Keratinocyte (primary cell): Measurements from ENCODE around the gene PRLH. TPM values are rescaled to one million over a fixed set of nuclear protein-coding genes. Genes with fewer than 3 reads are reported as not detected.
A peak's percentile ranks its signal among the peaks of the same experiment; 100 is the strongest.

Experiments used
- DNase-seq: peaks from one replicate; pipeline ENCODE4 v3.0.0-alpha.2; 2011; ENCODE audit warnings: low read depth, missing footprints, low spot score
- FAIRE-seq: peaks from 2 replicates; lab custom pipeline; 2011; peaks lifted over from hg19 to GRCh38; lab: Jason Lieb, UNC
- H2AFZ ChIP-seq: 2 replicates; pipeline ENCODE4 v1.6.0; 2012; ENCODE audit warnings: low read length, control low read depth, inconsistent platforms; ENCODE audit not compliant: control insufficient read depth
- H3K27ac ChIP-seq: 2 replicates; pipeline ENCODE4 v1.5.1; 2011; ENCODE audit warnings: low read length; ENCODE audit not compliant: control insufficient read depth, insufficient read depth
- H3K27me3 ChIP-seq: 3 replicates; pipeline ENCODE4 v1.6.0; 2011; ENCODE audit warnings: low read length; ENCODE audit not compliant: control insufficient read depth, insufficient read depth; ENCODE audit errors: extremely low read depth
- H3K36me3 ChIP-seq, 2 experiments: 2 replicates in 1 of 2; 3 replicates in 1 of 2; pipeline ENCODE4 v1.5.1; 2011; ENCODE audit warnings: low read length in 2 of 2, mild to moderate bottlenecking in 1 of 2; ENCODE audit not compliant: control insufficient read depth in 2 of 2, insufficient read depth in 2 of 2; ENCODE audit errors: extremely low read depth in 1 of 2
- H3K4me1 ChIP-seq: 3 replicates; pipeline ENCODE4 v1.5.1; 2011; ENCODE audit warnings: low read length; ENCODE audit not compliant: control insufficient read depth, insufficient read depth; ENCODE audit errors: extremely low read depth
- H3K4me2 ChIP-seq: 3 replicates; pipeline ENCODE4 v1.6.0; 2011; ENCODE audit warnings: low read depth, low read length; ENCODE audit not compliant: control insufficient read depth, insufficient read depth; ENCODE audit errors: extremely low read depth
- H3K4me3 ChIP-seq, 3 experiments: fragments of 200-600 bp in 1 of 3; sonication (generic) in 1 of 3; 2 replicates in 2 of 3; 3 replicates in 1 of 3; pipeline ENCODE4 v1.5.1; 2011 to 2016; ENCODE audit warnings: low read length in 3 of 3, mild to moderate bottlenecking in 3 of 3, control low read depth in 2 of 3, inconsistent platforms in 1 of 3, low read depth in 1 of 3, mixed read lengths in 1 of 3, mixed run types in 1 of 3, moderate library complexity in 1 of 3; ENCODE audit not compliant: control insufficient read depth in 2 of 3, insufficient read depth in 2 of 3; ENCODE audit errors: extremely low read depth in 1 of 3
- H3K79me2 ChIP-seq: 2 replicates; pipeline ENCODE4 v1.6.0; 2012; ENCODE audit warnings: low read length; ENCODE audit not compliant: control insufficient read depth, insufficient read depth
- H3K9ac ChIP-seq: 3 replicates; pipeline ENCODE4 v1.6.0; 2011; ENCODE audit warnings: low read length; ENCODE audit not compliant: control insufficient read depth, insufficient read depth; ENCODE audit errors: extremely low read depth
- H3K9me1 ChIP-seq: 3 replicates; pipeline ENCODE4 v1.6.0; 2011; ENCODE audit warnings: low read length; ENCODE audit not compliant: control insufficient read depth, insufficient read depth; ENCODE audit errors: extremely low read depth
- H3K9me3 ChIP-seq: 2 replicates; pipeline ENCODE4 v1.5.1; 2012; ENCODE audit warnings: low read depth, low read length; ENCODE audit not compliant: control insufficient read depth
- H4K20me1 ChIP-seq: 3 replicates; pipeline ENCODE4 v1.6.0; 2011; ENCODE audit warnings: low read length; ENCODE audit not compliant: control insufficient read depth, insufficient read depth; ENCODE audit errors: extremely low read depth
- CTCF ChIP-seq, 3 experiments: IDR thresholded peaks in 1 of 3; conservative IDR thresholded peaks in 1 of 3; optimal IDR thresholded peaks in 1 of 3; 2 replicates in 2 of 3; 3 replicates in 1 of 3; pipeline versions ENCODE3 to v1.5.1; 2011; ENCODE audit warnings: low read length in 3 of 3, mild to moderate bottlenecking in 3 of 3, moderate library complexity in 2 of 3, control low read depth in 1 of 3, inconsistent platforms in 1 of 3; ENCODE audit not compliant: insufficient read depth in 2 of 3; ENCODE audit errors: extremely low read depth in 1 of 3
- EZH2 ChIP-seq: IDR thresholded peaks from one replicate; pipeline ENCODE4 v1.6.1; 2012; ENCODE audit warnings: inconsistent platforms, mild to moderate bottlenecking, low read length, moderate library complexity
- dilution Hi-C: fragments of 300-500 bp; cut with MboI; formaldehyde crosslinking; loops from one replicate; pipeline ENCODE4 v1.7.0; 2020; ENCODE audit warnings: low sequenced_read_pairs; ENCODE audit not compliant: extremely low pct_ligation_motif_present
- polyA plus RNA-seq, 5 experiments: library from polyadenylated mRNA; depleted of rRNA in 3 of 5; stranded (reverse) in 3 of 5; stranded (forward) in 1 of 5; unstranded in 1 of 5; fragments of >200 nt; gene quantifications; 1 replicate in 1 of 5; 2 replicates in 3 of 5; 3 replicates in 1 of 5; pipeline versions ENCODE4 v1.2.1 to v1.2.3, GENCODE V29; 2011 to 2012; ENCODE audit warnings: missing spikeins in 2 of 5, low read depth in 1 of 5, low replicate concordance in 1 of 5

Gene PRLH
- polyA plus RNA-seq, 1 donor (not counting 4 experiments of a cell fraction or from before 2014, with no cell fraction given), result not detected

GRCh38 chr2:237557633-237558015 is 8.8 kb upstream of the PRLH start:
- Histone ChIP-seq H3K27me3 (peaks cover 4% of the 10 kb centered on the region), H4K20me1 (no peaks in the 10 kb centered on the region), H3K9me3 (no peaks in the 10 kb centered on the region), H3K9ac (no peak overlapping the region), H2AFZ (no peak overlapping the region), H3K27ac (no peak overlapping the region), H3K4me1 (peaks cover 4% of the 10 kb centered on the region), H3K4me3 (no peak overlapping the region), H3K36me3 (no peaks in the 10 kb centered on the region), H3K9me1 (no peaks in the 10 kb centered on the region), H3K4me2 (no peak overlapping the region), H3K79me2 (no peaks in the 10 kb centered on the region)
- no peak for TF ChIP-seq CTCF (optimal IDR thresholded peaks at IDR 0.05 in 1 of 3, IDR thresholded peaks at IDR 0.05 in 1 of 3, conservative IDR thresholded peaks at IDR 0.05 in 1 of 3; ENCODE audit: extremely low read depth in 1 of 3, insufficient read depth in 2 of 3, low read length in 3 of 3)
- TF ChIP-seq EZH2, result no peak
- dilution Hi-C loops, result no loop called here
- DNase-seq (no peak), FAIRE-seq (no peak)

- H3K9ac ChIP-seq, result no peak overlapping the region
- no peak overlapping the region for H3K4me3 ChIP-seq
- no peak overlapping the region for H3K4me2 ChIP-seq
- H3K36me3 ChIP-seq, result no peaks in the 10 kb centered on the region
- peaks cover 4% of the 10 kb centered on the region for H3K4me1 ChIP-seq
- H2AFZ ChIP-seq, result no peak overlapping the region
- TF ChIP-seq EZH2 (no peak), CTCF (optimal IDR thresholded peaks at IDR 0.05 in 1 of 3, IDR thresholded peaks at IDR 0.05 in 1 of 3, conservative IDR thresholded peaks at IDR 0.05 in 1 of 3; ENCODE audit: extremely low read depth in 1 of 3, insufficient read depth in 2 of 3, low read length in 3 of 3) (peak in 1 of 3 experiments; percentile 9)
- no peak overlapping the region for H3K27ac ChIP-seq
- dilution Hi-C loops, result no loop called here
- no peaks in the 10 kb centered on the region for H3K9me1 ChIP-seq
- H4K20me1 ChIP-seq, result no peaks in the 10 kb centered on the region
- no peaks in the 10 kb centered on the region for H3K9me3 ChIP-seq
- no peaks in the 10 kb centered on the region for H3K79me2 ChIP-seq
- DNase-seq, result no peak
- no peak for FAIRE-seq
- H3K27me3 ChIP-seq, result peaks cover 4% of the 10 kb centered on the region
Measured at GRCh38 chr2:237558961-237559641, 7.3 kb upstream of the PRLH start.
